NB4 (cell line): Measurements from ENCODE around the gene TWIST2.

Experiments used
- CTCF ChIP-seq: IDR thresholded peaks from one replicate; pipeline ENCODE4 v1.5.1; 2012; ENCODE audit warnings: low read depth, low read length
- MAX ChIP-seq: IDR thresholded peaks from 2 replicates; pipeline ENCODE4 v1.6.1; 2011; ENCODE audit warnings: low read depth, low read length
- MYC ChIP-seq: IDR thresholded peaks from 2 replicates; pipeline ENCODE4 v1.6.1; 2011; ENCODE audit warnings: low read depth, low read length
- POLR2A ChIP-seq: IDR thresholded peaks from 2 replicates; pipeline ENCODE4 v1.6.1; 2011; ENCODE audit warnings: mild to moderate bottlenecking; ENCODE audit not compliant: insufficient read length; ENCODE audit errors: extremely low read depth

- TF ChIP-seq MYC = no peak
- TF ChIP-seq CTCF = no peak
- TF ChIP-seq MAX = no peak
- TF ChIP-seq POLR2A = no peak
Observed at GRCh38 chr2:238850091-238850490, 2.2 kb downstream of the TWIST2 start.
